HepG2 (cell line): ENCODE measurements around the gene PCYT2. TPM values are rescaled to one million over a fixed set of nuclear protein-coding genes. Genes with fewer than 3 reads are reported as not detected.

Source experiments
- AGO2 ChIP-seq: fragments of 200-400 bp; formaldehyde crosslinking; optimal IDR thresholded peaks from 2 replicates; pipeline ENCODE3; 2017; ENCODE audit warnings: mild to moderate bottlenecking, low read depth, low read length, moderate library complexity
- HNF1A ChIP-seq, 2 experiments: sonication (generic) in 1 of 2; formaldehyde crosslinking in 1 of 2; IDR thresholded peaks; 2 replicates each; pipeline versions ENCODE4 v1.4.0 to v1.6.1; 2016 to 2020; ENCODE audit warnings: borderline replicate concordance in 1 of 2, low read depth in 1 of 2, mild to moderate bottlenecking in 1 of 2, missing genetic modification reagents in 1 of 2
- HNF1B ChIP-seq: sonication (generic); formaldehyde crosslinking; IDR thresholded peaks from 2 replicates; pipeline ENCODE4 v1.5.1; 2020; ENCODE audit warnings: mild to moderate bottlenecking, moderate library complexity, missing genetic modification reagents
- IKZF4 ChIP-seq: sonication (generic); formaldehyde crosslinking; IDR thresholded peaks from 2 replicates; pipeline ENCODE4 v1.5.1; 2020; ENCODE audit warnings: borderline replicate concordance, mild to moderate bottlenecking, low read depth, missing genetic modification reagents; ENCODE audit errors: not compliant biosample characterization
- KLF11 ChIP-seq: IDR thresholded peaks from 2 replicates; pipeline ENCODE4 v1.6.1; 2016; ENCODE audit warnings: missing compliant biosample characterization
- MAFF ChIP-seq: IDR thresholded peaks from 2 replicates; pipeline ENCODE4 v1.6.1; 2011; ENCODE audit warnings: low read depth, low read length, improper control_type of control experiment
- NFRKB ChIP-seq: fragments of 450-650 bp; IDR thresholded peaks from 2 replicates; pipeline ENCODE4 v1.6.1; 2017
- TEAD2 ChIP-seq: sonication (generic); formaldehyde crosslinking; IDR thresholded peaks from 2 replicates; pipeline ENCODE4 v1.9.0; 2021; ENCODE audit warnings: missing genetic modification reagents
- TERF1 ChIP-seq: sonication (generic); formaldehyde crosslinking; IDR thresholded peaks from 2 replicates; pipeline ENCODE4 v1.8.0; 2022; ENCODE audit warnings: mild to moderate bottlenecking, missing genetic modification reagents, moderate library complexity
- TRIM22 ChIP-seq: fragments of 450-650 bp; IDR thresholded peaks from 2 replicates; pipeline ENCODE4 v1.6.1; 2017
- ZBTB20 ChIP-seq: sonication (generic); formaldehyde crosslinking; IDR thresholded peaks from 2 replicates; pipeline ENCODE4 v1.8.1; 2023; ENCODE audit warnings: missing genetic modification reagents, low read depth, mild to moderate bottlenecking, borderline replicate concordance
- ZFP36L1 ChIP-seq: sonication (generic); formaldehyde crosslinking; IDR thresholded peaks from 2 replicates; pipeline ENCODE4 v1.8.0; 2022; ENCODE audit warnings: mild to moderate bottlenecking, missing genetic modification reagents, moderate library complexity
- ZNF317 ChIP-seq: sonication (generic); formaldehyde crosslinking; IDR thresholded peaks from 2 replicates; pipeline ENCODE4 v1.5.0; 2020; ENCODE audit warnings: mild to moderate bottlenecking, missing genetic modification reagents
- ZNF460 ChIP-seq: sonication (generic); formaldehyde crosslinking; IDR thresholded peaks from 2 replicates; pipeline ENCODE4 v1.5.1; 2020; ENCODE audit warnings: missing genetic modification reagents, mild to moderate bottlenecking, borderline replicate concordance
- ZNF558 ChIP-seq: sonication (generic); formaldehyde crosslinking; IDR thresholded peaks from 2 replicates; pipeline ENCODE4 v1.9.0; 2022; ENCODE audit warnings: mild to moderate bottlenecking, missing genetic modification reagents, borderline replicate concordance
- ZNF580 ChIP-seq: IDR thresholded peaks from 2 replicates; pipeline ENCODE4 v1.6.1; 2016; ENCODE audit warnings: low read depth, borderline replicate concordance
- polyA plus RNA-seq, 8 experiments: library from polyadenylated mRNA; depleted of rRNA in 3 of 8; stranded (reverse) in 7 of 8; unstranded in 1 of 8; fragments of >200 nt; fragmentation: Illumina TruSeq in 4 of 8; extraction: Trizol in 4 of 8; gene quantifications; 2 replicates each; pipeline versions ENCODE4 v1.2.1 to v1.2.3, GENCODE V29; 2011 to 2016; ENCODE audit warnings: low read depth in 4 of 8, missing spikeins in 1 of 8, mixed read lengths in 1 of 8; ENCODE audit not compliant: insufficient read depth in 1 of 8
- total RNA-seq, 5 experiments: library from RNA; depleted of rRNA; stranded (reverse); fragments of >200 nt; fragmentation: Illumina TruSeq; extraction: Trizol; gene quantifications; 2 replicates each; pipeline ENCODE4 v1.2.3, GENCODE V29; 2016; ENCODE audit warnings: low read depth in 1 of 5

The PCYT2 gene
- total and polyA plus RNA-seq, 2 of the 13 experiments (the other 11 are each of a cell fraction or from before 2014, with no cell fraction given), result 147 to 297 TPM

GRCh38 chr17:81927152-81927652 lies 16.0 kb upstream of the PCYT2 start (continued):
- TF ChIP-seq TERF1 (CRISPR knock-in tag), result no peak
- TF ChIP-seq ZNF580, result no peak
- no peak for TF ChIP-seq ZNF317
- no peak for TF ChIP-seq ZFP36L1 (CRISPR knock-in tag)
- TF ChIP-seq HNF1B (CRISPR knock-in tag), result no peak
- no peak for TF ChIP-seq IKZF4 (CRISPR knock-in tag)
- no peak for TF ChIP-seq TEAD2 (CRISPR knock-in tag)
- no peak for TF ChIP-seq MAFF
- no peak for TF ChIP-seq ZNF460 (CRISPR knock-in tag)
- TF ChIP-seq ZBTB20 (CRISPR knock-in tag), result no peak
- TF ChIP-seq NFRKB, result no peak
- TF ChIP-seq KLF11 (CRISPR knock-in tag), result no peak
- no peak for TF ChIP-seq HNF1A (IDR thresholded peaks at IDR 0.05; ENCODE audit: low read depth)
- TF ChIP-seq HNF1A (CRISPR knock-in tag; IDR thresholded peaks at IDR 0.05; ENCODE audit: borderline replicate concordance), result no peak
- peak; percentile 62 for TF ChIP-seq AGO2
- peak; percentile 73; the same call in 1 of the 2 replicates for TF ChIP-seq ZNF558
- no peak for TF ChIP-seq TRIM22
